ENCODE data around the gene FKBP5. TPM values are rescaled to one million over a fixed set of nuclear protein-coding genes. Genes with fewer than 3 reads are reported as not detected.

FKBP5 gene
- total and polyA plus RNA-seq, 12 donors: 19.7 to 234 (median 119) TPM

GRCh38 chr6:35651244-35651643 lies 37.5 kb downstream of the FKBP5 start:
- Histone ChIP-seq H3K27ac (no peak overlapping the region), H3K4me3 (no peak overlapping the region), H3K27me3 (no peaks in the 10 kb centered on the region), H3K36me3 (replicated peaks in 1 of 2) (no peaks in the 10 kb centered on the region), H3K9me3 (replicated peaks in 1 of 3) (no peaks in the 10 kb centered on the region), H3K4me1 (replicated peaks in 1 of 2) (peaks cover 0 to 32% of the 10 kb centered on the region in 2 donors)
- intact Hi-C loops (cut with DNase I): no loop called here
- WGBS, 4 donors: 79 to 89% (median 85%) methylated on average over 3 of the region's 3 CpGs
- TF ChIP-seq CTCF (IDR thresholded peaks at IDR 0.05): no peak
- TF ChIP-seq POLR2A (IDR thresholded peaks at IDR 0.05): no peak
- no peak for DNase-seq

DNA sequence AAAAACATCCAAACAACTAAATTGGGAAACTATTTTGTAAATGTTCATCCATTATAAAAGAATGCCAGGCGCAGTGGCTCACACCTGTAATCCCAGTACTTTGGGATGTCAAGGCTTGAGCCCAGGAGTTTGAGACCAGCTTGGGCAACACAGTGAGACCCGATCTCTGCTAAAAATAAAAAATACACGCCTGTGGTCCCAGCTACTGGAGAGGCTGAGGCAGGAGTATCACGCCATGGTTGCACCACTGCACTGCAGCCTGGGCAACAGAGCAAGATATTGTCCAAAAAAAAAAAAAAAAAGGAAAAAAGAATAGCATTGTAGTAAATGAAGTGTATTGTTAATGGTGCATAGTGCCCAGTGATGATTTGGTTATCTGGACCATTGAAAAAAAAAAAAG lies 38.7 kb downstream of the FKBP5 start:
- no peaks in the 10 kb centered on the region for H3K27me3 ChIP-seq
- no peak for TF ChIP-seq POLR2A (IDR thresholded peaks at IDR 0.05)
- 88 to 92% (median 91%) methylated on average over 4 of the region's 4 CpGs for WGBS, 4 donors
- H3K4me3 ChIP-seq: no peak overlapping the region
- peaks cover 0 to 43% of the 10 kb centered on the region in 2 donors for H3K4me1 ChIP-seq (replicated peaks in 1 of 2)
- H3K36me3 ChIP-seq (replicated peaks in 1 of 2): peaks cover 0 to 8% of the 10 kb centered on the region in 2 donors
- no peaks in the 10 kb centered on the region for H3K9me3 ChIP-seq (replicated peaks in 1 of 3)
- no peak overlapping the region for H3K27ac ChIP-seq
- no peak for DNase-seq
- intact Hi-C loops (cut with DNase I): no loop called here

- 91 to 97% (median 96%) methylated on average over 2 of the region's 2 CpGs for WGBS, 4 donors
Measured at GRCh38 chr6:35648203-35648602, 40.5 kb downstream of the FKBP5 start.

GRCh38 chr6:35647400-35647799 lies 41.3 kb downstream of the FKBP5 start:
- H3K36me3 ChIP-seq (replicated peaks in 1 of 2): peaks cover 0 to 13% of the 10 kb centered on the region in 2 donors
- H3K27ac ChIP-seq: no peak overlapping the region
- 83 to 90% (median 87%) methylated on average over 1 of the region's 1 CpG for WGBS, 4 donors

More at GRCh38 chr6:35648203-35648602, 40.5 kb downstream of the FKBP5 start:
- Histone ChIP-seq H3K4me1 (replicated peaks in 1 of 2) (peaks cover 0 to 51% of the 10 kb centered on the region in 2 donors), H3K9me3 (replicated peaks in 1 of 3) (no peaks in the 10 kb centered on the region), H3K4me3 (no peak overlapping the region), H3K27me3 (no peaks in the 10 kb centered on the region), H3K36me3 (replicated peaks in 1 of 2) (peaks cover 0 to 9% of the 10 kb centered on the region in 2 donors), H3K27ac (no peak overlapping the region)
- intact Hi-C loops (cut with DNase I): no loop called here
- TF ChIP-seq POLR2A (IDR thresholded peaks at IDR 0.05) (no peak), CTCF (IDR thresholded peaks at IDR 0.05) (no peak)
- DNase-seq: no peak

More at GRCh38 chr6:35647400-35647799, 41.3 kb downstream of the FKBP5 start:
- Histone ChIP-seq H3K27me3 (no peaks in the 10 kb centered on the region), H3K9me3 (replicated peaks in 1 of 3) (no peaks in the 10 kb centered on the region), H3K4me1 (replicated peaks in 1 of 2) (peaks cover 0 to 52% of the 10 kb centered on the region in 2 donors), H3K4me3 (no peak overlapping the region)
- TF ChIP-seq POLR2A (IDR thresholded peaks at IDR 0.05) (no peak), CTCF (IDR thresholded peaks at IDR 0.05) (no peak)
- DNase-seq: no peak
- intact Hi-C loops (cut with DNase I): no loop called here

Data from adrenal gland (tissue), 12 donors.